HT1080 (cell line): ENCODE data around the gene TBCE. TPM values are rescaled to one million over a fixed set of nuclear protein-coding genes. Genes with fewer than 3 reads are reported as not detected.
"Not testable (repeated sequence)": the region's sequence is repeated elsewhere in the genome, so short reads cannot be mapped to it uniquely, and the experiment has no call there.

ENCODE experiments used
- DNase-seq: peaks from one replicate; pipeline ENCODE4 v3.0.0-alpha.2; 2015; ENCODE audit warnings: low read depth
- total RNA-seq: library from RNA; depleted of rRNA; stranded (reverse); fragments of >200 nt; shearing (Covaris generic); gene quantifications from 2 replicates; pipeline ENCODE4 v1.2.3, GENCODE V29; 2014

TBCE gene
- total RNA-seq, 1 experiment from 2014 or later = 33.3 TPM

DNA sequence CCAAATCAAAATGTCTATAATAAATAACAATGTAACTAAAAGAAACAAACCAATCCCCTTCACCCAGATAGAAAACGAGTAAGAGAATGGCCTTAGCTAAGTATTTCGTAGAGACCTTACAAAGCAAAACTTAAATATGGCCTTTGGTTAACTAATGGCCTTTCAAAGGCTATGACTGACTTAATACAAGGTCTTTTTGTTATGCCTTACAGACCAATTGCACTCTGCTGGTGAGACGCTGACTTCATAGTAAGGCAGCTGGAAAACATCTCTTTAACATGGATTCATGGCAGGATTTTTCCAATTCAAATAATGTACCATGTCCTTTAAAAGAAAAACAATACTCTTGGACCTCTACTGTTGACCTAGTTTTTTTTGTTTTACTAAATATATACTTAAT lies 15.8 kb upstream of the TBCE start:
- no peak for DNase-seq

DNA sequence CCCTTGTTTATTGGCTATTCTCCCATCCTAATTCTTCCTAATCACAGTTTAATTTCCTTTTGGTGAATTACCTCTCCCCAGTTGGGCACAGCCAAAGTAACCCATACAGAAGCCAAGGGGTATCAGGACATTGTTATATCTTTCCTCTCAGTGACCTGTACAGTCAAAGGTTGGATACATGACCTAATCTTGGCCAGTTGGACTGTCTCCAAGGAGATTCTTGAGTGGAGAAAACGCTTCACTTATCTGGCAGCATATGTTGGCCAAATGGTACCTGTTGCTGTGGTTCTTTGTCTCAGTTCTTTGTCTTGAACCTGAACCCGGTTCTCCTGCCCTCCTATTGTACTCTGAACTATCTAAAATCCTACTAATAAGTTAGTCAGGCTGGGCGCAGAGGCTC lies 15.3 kb upstream of the TBCE start:
- DNase-seq = no peak

DNA sequence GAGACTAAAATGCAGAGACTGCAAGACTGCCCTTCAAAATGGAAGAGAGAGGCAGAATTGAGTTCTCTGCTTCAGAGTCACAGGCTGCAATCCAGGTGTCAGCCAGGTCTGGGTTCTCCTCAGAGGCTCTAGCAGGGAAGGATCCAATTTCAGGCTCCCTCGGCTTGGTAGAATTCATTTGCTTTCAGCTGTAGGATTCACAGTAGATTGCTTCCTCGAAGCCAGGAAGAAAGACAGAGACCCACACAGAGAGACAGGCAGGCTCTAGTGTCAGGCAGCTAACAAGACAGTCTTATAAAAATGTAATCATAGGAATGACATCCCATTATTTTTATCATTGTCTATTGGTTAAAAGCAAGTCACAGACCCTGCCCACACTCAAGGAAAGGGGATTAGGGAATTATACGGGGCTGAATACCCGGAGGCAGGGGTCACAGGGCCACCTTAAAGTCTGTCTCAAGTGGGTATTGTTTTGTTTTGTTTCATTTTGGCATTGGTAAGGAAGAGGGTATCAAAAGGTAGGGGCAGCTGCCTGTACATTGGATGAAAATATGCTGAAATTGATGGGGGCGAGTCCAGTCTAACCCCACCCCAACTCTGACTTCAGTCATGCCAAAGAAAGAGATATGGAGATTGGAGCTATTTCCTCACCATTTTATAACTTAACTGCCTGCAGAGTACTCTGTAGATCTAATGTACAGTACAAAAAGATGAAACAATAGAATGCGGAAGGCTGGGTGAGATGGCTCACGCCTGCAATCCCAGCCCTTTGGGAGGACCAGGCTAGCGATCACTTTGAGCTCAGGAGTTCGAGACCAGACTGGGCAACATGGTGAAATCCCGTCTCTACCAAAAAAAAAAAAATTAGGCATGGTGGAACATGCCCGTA lies 9.5 kb upstream of the TBCE start:
- no peak for DNase-seq

DNA sequence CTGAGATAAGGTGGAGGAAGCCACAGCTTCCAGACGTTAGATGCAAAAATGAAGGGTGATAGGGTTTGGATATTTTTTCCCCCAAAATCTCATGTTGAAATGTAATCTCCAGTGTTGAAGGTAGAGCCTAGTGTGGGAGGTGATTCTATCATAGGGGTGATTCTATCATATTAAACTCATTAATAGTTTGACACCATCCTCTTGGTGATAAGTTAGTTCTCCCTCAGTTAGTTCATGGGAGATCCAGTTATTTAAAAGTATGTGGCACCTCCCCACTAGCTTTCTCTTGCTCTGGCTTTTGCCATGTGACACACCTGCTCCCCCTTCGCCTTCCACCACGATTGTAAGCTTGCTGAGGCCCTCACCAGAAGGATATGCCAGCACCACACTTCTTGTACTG lies 8.3 kb upstream of the TBCE start:
- DNase-seq = no peak

DNA sequence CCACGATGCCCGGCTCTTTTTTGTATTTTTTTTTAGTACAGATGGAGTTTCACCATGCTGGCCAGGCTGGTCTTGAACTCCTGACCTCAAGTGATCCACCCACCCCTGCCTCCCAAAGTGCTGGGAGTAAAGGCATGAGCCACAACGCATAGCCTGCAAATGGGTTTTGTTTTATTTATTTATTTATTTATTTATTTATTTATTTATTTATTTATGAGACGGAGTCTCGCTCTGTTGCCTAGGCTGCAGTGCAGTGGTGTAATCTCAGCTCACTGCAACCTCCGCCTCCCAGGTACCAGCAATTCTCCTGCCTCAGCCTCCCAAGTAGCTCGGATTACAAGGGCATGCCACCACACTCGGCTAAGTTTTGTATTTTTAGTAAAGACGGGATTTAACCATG lies 3.0 kb upstream of the TBCE start:
- not testable (repeated sequence) for DNase-seq

DNA sequence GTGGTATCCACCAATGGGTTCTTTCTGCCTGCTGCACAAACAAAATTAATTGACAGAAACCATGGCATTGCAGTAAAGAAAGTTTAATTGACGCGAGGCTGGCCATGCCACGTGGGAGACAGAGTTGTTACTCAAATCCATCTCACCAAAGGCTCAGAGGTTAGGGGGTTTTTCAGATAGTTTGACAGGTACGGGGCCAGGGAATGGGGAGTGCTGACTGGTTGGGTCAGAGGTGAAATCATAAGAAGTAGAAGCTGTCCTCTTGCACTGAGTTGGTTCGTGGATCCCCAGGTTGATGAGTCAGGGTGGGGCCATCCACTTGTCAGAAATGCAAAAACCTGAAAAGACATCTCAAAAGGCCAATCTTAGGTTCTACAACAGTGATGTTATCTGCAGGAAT lies 941 bp upstream of the TBCE start:
- no peak for DNase-seq

DNA sequence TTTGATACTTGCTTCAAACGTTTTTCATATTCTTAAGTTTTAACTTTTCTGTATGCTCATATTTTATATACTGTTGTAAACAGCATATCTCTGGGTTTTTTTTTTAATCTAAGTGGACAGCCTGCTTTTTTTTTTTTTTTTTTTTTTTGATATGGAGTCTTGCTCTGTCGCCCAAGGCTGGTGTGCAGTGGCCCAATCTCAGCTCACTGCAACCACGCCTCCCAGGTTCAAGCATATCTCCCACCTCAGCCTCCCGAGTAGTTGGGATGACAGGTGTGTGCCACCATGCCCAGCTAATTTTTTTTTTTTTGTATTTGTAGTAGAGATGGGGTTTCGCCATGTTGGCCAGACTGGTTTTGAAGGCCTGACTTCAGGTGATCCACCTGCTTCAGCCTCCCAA lies 1.2 kb downstream of the TBCE start:
- no peak for DNase-seq

DNA sequence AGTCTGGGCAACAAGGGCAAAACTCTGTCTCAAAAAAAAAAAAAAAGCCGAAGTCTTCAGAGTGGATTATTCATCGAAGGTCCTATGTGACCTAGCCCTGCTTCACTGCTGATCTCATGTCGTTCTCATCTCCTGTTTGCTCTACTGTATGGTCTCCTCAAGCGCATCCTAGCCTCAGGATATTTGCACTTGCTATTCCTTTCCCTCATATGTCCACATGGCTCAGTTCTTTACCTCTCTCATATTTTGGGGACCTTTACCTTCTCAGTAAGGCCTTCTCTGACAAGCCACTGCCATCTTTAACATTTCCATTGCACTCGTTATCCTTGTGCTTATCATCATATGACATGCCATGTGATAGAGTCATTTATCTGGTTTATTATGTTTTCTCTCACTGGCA lies 2.6 kb downstream of the TBCE start:
- no peak for DNase-seq

DNA sequence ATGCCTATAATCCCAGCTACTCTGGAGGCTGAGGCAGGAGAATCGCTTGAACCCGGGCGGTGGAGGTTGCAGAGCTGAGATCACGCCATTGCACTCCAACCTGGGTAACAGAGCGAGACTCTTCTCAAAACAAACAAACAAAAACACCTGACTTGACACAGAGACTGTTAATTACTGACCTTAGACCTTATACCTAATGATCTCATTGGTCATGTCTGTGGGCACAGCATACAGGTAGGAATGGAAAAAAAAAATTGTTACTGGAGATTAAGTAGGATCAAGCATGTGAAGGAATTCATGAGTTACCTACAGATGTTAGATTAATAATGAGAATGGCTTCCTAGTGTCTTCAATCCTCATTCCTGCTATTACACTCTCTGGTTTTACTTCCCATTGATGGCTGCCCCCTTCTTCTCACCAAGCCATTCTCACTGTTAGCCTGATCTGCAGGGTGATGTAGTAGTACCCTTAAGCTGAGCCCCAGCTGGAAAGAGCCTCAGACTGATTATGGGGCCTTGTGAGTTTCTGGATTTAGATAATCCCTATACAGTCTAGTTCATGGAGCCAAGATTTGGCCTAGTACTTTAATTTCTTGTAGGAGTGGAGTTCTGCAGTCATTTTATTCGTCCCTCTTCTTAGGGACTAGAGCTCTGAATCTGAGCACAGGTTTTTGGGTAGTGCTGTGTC lies 8.8 kb downstream of the TBCE start:
- no peak for DNase-seq

DNA sequence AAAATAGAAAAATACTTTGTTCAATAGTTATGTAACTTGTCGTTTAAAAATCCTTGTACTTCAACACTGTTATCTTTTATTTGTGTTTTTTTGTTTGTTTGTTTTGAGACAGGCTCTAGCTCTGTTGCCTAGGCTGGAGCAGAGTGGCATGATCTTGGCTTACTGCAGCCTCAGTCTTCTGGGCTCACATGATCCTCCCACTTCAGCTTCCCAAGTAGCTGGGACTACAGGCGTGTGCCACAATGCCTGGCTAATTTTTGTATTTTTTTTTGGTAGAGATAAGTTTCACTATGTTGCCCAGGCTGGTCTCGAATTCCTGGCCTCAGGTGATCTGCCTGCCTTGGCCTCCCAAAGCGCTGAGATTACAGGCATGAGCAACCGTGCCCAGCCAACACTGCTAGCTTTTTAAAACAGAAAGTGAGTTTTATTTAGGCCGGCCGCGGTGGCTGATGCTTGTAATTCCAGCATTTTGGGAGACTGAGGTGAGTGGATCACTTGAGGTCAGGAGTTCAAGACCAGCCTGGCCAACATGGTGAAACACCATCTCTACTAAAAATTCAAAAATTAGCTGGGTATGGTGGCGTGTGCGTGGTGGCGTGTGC lies 11.0 kb downstream of the TBCE start:
- not testable (repeated sequence) for DNase-seq

DNA sequence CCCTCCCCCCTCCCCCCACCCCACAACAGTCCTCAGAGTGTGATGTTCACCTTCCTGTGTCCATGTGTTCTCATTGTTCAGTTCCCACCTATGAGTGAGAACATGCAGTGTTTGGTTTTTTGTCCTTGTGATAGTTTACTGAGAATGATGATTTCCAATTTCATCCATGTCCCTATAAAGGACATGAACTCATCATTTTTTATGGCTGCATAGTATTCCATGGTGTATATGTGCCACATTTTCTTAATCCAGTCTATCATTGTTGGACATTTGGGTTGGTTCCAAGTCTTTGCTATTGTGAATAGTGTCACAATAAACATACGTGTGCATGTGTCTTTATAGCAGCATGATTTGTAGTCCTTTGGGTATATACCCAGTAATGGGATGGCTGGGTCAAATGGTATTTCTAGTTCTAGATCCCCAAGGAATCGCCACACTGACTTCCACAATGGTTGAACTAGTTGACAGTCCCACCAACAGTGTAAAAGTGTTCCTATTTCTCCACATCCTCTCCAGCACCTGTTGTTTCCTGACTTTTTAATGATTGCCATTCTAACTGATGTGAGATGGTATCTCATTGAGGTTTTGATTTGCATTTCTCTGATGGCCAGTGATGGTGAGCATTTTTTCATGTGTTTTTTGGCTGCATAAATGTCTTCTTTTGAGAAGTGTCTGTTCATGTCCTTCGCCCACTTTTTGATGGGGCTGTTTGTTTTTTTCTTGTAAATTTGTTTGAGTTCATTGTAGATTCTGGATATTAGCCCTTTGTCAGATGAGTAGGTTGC lies 14.9 kb downstream of the TBCE start:
- DNase-seq = not testable (repeated sequence)

DNA sequence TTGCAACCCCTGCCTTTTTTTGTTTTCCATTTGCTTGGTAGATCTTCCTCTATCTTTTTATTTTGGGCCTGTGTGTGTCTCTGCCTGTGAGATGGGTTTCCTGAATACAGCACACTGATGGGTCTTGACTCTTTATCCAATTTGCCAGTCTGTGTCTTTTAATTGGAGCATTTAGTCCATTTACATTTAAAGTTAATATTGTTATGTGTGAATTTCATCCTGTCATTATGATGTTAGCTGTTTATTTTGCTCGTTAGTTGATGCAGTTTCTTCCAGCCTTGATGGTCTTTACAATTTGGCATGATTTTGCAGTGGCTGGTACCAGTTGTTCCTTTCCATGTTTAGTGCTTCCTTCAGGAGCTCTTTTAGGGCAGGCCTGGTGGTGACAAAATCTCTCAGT lies 18.4 kb downstream of the TBCE start:
- DNase-seq = not testable (repeated sequence)

DNA sequence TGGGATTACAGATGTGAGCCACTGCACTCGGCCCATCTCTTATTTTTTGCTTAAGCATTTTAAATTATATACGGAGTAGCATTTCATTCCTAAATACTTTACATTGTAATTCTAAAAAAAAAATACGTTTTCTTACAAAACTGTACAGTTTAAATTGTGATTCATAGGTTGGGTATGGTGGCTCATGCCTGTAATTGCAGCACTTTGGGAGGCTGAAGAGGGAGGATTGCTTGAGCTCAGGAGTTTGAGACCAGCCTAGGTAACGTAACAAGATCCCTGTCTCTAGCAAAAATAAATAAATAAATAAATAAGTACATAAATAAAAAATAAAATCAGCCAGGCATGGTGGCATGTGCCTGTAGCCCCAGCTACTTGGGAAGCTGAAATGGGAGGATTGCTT lies 24.6 kb downstream of the TBCE start:
- DNase-seq = no peak

DNA sequence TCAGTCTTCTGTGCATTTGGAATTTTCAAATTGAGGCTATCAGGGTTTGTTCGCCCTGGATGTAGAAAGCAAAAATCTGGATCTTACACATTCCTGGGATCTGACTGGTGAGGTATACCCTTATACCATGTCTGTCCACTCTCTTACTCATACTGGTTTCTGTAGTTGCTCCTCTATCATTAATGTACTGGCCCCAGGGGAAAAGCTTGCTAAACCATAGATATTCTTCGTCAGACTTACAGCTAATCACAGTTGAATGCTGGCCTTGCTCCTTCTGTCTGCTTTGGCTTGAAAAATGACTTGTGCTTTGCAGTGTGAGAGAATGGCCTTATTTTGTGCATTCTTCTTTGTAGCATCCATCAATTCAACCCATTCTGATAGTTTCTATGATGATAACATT lies 30.5 kb downstream of the TBCE start:
- DNase-seq = no peak

DNA sequence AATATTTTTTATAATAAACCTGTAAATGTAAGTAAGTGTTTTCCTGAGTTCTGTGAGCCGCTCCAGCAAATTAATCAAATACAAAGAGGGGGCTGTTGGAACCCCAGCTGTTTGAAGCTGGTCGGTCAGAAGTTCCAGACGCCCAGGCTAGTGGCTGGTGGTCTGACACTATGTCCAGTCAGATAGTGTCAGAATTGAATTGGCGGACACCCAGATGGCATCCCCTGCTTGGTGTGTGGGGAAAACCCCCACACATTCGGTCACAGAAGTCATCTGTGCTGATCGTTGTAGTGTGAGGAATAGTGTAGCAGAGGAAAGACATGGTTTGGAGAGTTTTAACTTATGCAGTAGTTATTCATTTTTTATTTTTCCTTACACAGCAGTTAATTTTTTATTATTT lies 32.4 kb downstream of the TBCE start:
- no peak for DNase-seq

DNA sequence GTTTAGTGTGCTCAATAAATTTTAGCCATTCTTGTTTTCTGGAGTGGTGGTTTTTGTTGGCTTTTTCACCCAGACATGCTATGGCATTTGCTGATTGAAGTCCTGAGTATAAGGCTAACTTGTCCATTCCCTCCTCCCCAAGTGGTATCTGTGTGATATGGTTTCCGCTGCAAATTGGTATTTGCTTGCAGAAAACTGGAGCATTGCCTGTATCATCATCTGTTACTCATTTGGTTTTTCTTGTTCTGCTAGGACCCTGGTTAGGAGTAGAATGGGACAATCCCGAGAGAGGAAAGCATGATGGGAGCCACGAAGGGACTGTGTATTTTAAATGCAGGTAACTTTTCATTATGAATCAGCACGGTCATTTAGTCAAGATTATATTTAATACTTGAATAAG lies 34.0 kb downstream of the TBCE start:
- no peak for DNase-seq

DNA sequence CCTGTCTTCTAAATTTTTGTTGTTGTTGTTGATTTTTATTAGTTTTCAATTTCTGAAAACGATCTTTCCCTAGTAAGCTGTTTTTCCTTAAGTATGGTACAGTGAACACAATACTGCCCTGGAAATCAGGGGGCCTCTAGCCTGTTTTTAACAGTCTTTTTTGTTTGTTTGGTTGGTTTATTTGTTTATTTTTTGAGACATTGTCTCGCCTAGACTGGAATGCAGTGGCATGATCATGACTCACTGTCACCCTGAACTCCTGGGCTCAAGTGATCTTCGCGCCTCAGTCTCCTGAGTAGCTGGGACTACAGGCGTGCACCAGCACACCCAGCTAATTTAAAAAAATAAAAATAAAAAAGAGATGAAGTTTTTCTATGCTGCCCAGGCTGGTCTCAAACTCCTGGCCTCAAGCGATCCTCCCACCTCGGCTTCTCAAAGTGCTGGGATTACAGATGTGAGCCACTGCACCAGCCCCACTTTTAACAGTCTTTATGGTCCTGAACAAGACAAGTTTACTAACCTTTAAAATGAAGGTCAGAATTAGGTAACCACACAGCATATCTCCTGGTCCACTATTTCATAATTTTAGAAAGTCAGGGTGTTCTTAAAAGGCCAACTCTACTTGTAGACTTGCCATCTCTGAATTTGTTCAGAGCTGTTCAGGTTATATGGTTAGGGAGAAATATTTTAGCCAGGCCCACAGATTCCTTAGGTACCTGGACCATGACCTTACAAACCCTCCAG lies 35.4 kb downstream of the TBCE start:
- DNase-seq = no peak

DNA sequence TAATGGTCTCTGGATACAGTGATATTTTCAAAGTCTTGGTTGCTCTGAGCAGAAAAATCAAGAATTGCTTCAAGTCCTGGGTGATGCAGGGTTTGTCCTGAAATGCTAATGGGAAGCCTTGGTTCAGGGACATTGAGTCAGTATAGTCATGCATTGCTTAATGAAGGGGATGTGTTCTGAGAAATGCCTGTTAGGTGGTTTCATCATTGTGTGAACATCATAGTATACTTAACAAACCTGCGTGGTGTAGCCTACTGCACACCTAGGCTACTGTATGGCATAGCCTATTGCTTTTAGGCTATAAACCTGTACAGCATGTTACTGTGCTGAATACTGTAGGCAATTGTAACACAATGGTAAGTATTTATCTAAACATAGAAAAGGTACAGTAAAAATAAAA lies 36.4 kb downstream of the TBCE start:
- DNase-seq = no peak

DNA sequence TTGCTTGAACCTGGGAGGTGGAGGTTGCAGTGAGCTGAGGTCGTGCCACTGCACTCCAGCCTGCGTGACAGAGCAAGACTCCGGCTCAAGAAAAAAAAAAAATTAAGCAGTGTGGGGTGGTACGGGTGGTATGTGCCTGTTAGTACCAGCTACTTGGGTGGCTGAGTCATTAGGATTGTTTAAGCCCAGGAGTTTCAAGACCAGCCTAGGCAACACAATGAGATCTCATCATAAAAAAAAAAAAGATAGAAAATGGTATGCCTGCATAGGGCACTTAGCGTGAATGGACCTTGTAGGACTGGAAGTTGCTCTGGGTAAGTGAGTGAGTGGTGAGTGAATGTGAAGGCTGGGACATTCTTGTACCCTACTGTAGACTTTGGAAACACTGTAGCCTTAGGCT lies 37.0 kb downstream of the TBCE start:
- peak; percentile 76 for DNase-seq

DNA sequence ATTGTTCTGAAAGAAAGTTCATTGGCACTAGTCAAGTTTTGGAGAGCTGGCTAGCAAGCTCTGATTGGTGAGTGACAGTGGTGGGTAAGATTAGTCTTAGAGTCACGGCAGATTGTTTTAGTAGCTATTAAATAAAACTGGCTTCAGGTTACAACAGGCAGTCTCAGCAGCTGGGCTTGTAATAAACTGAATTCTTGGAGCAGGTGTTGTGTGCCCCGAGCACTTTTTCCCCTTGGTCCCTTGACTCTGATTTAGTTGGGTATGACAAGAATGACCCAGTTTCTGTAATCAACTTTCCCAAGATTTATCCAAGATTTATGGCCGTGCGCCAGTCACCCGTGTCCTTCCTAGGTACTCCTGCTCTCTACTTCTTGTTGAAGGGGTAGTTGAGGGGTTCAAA lies 40.2 kb downstream of the TBCE start:
- no peak for DNase-seq

DNA sequence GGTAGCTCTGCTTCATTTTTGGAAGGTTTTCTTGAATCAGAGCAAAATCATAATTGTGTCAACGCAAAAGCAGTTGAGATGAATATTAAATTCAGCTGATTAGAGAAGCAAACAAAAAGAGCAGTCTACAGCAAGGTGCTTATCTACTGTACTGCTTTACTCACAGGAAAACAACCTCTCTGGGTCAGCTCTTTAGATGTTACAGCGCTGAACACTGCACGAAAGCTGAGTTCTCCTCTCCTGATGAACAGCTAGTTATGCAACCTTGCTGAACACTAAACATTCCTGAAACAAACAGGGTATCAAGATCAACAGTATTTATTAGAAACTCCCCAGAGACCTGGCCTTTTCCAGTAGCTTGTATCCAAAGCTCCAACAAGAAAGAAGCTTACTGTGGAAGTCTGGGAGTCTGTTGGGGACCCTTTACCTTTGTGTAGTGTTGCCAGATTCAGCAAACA lies 41.3 kb downstream of the TBCE start:
- DNase-seq = no peak
